CD1c-positive myeloid dendritic cell (primary cell): Measurements from ENCODE around the gene NATD1.
"Not testable (repeated sequence)": the region's sequence is repeated elsewhere in the genome, so short reads cannot be mapped to it uniquely, and the experiment has no call there.

ENCODE experiments used
- DNase-seq: peaks from one replicate; pipeline ENCODE4 v3.0.0-alpha.2; 2016; ENCODE audit errors: extremely low spot score

The NATD1 gene

DNA sequence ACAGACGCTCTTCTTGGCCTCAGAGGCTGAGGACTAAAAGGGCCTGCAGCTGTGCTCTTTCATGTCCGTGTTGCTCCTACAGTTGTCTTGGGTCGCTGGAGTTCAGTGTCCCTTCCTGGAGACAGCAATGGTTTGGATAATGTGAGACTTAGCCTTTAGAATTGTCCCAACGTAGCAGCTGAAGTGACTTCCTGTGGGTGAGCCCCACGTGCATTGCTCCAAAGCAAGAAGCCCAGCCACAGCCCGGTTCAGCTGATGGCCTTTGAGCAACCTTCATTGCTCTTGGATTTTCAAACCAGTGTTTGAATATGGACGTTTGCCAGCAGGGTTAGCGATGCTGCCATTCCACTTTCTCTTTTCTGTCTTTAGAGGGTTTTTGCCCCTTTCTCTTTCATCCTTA is 59.0 kb downstream of the NATD1 start:
- DNase-seq = no peak

DNA sequence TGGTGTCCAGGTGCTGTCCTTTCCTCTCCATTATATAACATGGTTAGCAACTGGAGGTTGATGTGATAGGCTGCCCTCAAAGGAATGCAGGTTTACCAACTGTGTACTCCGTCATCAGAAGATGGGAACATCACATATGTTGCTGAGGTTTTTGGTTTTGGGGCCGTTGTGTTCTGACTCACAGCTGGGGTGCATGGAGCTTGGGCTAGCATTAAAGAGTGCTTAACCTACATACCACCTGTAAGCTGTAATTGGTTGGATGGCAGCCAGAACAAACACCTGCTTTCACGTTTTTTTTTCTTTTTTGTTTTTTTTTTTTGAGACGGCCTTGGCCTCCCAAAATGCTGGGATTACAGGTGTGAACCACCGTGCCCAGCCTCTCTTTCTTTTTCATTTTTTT is 60.2 kb downstream of the NATD1 start:
- DNase-seq = no peak

GRCh38 chr17:21192414-21192813 is 60.8 kb downstream of the NATD1 start:
- not testable (repeated sequence) for DNase-seq

DNA sequence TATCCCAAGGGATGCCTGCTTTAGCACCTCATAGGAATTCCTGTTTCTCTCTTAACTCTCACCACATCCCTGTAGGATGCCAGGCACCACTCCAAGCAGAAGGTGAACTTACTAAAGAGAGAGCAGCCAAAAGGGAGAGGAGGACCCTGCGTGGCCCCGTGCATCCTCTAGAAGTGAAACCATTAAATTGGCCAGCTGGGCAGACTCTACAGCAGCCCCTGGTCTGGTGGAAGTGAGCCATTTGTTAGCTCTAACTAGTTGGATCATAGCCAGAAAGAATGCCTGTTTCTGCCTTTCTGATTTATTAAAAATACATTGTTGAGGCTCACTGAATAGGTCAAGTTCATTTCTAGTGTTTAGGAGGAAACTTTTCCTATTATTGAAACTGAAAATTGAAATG is 61.5 kb downstream of the NATD1 start:
- DNase-seq = no peak

DNA sequence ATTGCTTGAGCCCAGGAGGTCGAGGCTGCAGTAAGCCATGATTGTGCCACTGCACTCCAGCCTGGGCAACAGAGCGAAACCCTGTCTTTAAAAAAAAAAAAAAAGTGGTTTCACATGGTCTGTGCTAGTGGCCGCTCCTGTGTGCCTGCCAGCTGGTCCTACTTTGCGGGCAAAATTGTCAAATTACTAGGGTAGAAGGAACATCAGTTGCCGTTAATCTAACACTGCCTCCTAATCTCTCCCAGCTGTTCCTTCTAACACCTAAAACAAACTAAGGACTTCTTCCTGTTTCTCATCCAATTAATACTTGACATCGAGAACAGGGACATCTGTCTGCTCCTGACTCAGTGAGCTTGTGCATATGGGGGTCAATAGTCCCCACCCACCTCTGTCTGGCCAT is 63.1 kb downstream of the NATD1 start:
- no peak for DNase-seq

DNA sequence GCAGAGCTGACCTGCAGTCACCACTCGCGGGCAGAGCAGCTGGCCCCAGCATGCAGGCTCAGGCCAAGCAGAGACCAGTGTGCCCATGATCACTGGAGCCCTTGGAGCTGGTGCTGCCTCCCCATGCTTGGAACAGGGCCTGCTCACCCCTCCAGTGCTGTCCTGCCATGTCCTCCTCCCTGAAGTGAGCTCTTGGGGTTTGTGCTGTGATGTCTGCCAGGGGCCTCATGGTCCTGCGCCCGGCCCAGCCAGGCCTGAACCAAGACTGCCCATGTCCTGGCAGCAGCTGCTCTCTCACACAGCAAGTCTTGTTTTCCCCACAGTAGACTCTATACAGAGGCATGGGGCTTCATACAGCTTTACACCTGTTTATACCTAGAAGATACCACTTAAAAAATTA is 63.8 kb downstream of the NATD1 start:
- no peak for DNase-seq
